Transverse colon (tissue), 4 donors: ENCODE results near the gene ICE2. TPM values are rescaled to one million over a fixed set of nuclear protein-coding genes. Genes with fewer than 3 reads are reported as not detected.

Source experiments
- DNase-seq: peaks from one replicate; pipeline ENCODE4 v3.0.0-alpha.2; 2019
- H3K27ac ChIP-seq, 4 donors: fragments of 200-600 bp; sonication (generic); 2 replicates each; pipeline ENCODE4 v1.5.1; 2016 to 2018; ENCODE audit warnings: inconsistent platforms in 4 of 4
- H3K27me3 ChIP-seq: fragments of 200-600 bp; sonication (generic); 2 replicates; pipeline ENCODE4 v1.5.1; 2017; ENCODE audit warnings: inconsistent platforms
- H3K36me3 ChIP-seq, 4 donors: fragments of 200-600 bp; sonication (generic); 2 replicates each; pipeline ENCODE4 v1.5.1; 2017 to 2019; ENCODE audit warnings: inconsistent platforms in 4 of 4
- H3K4me1 ChIP-seq, 4 donors: fragments of 200-600 bp; sonication (generic); 2 replicates each; pipeline ENCODE4 v1.5.1; 2017 to 2020; ENCODE audit warnings: inconsistent platforms in 4 of 4
- H3K4me3 ChIP-seq, 4 donors: fragments of 200-600 bp; sonication (generic); 1 replicate in 1 of 4; 2 replicates in 3 of 4; pipeline versions ENCODE4 v1.5.1 to v1.6.1; 2017 to 2019; ENCODE audit warnings: inconsistent platforms in 4 of 4
- H3K9me3 ChIP-seq, 2 donors: fragments of 200-600 bp; sonication (generic); 2 replicates each; pipeline ENCODE4 v1.5.1; 2017 to 2019; ENCODE audit warnings: inconsistent platforms in 2 of 2
- EP300 ChIP-seq: sonication (generic); formaldehyde crosslinking; IDR thresholded peaks from one replicate; pipeline ENCODE4 v1.6.1; 2017; ENCODE audit warnings: antibody characterized with exemption, low read depth
- POLR2A ChIP-seq: fragments of 450-650 bp; IDR thresholded peaks from one replicate; pipeline ENCODE4 v1.6.1; 2016; ENCODE audit warnings: antibody characterized with exemption, mild to moderate bottlenecking, moderate library complexity
- POLR2AphosphoS5 ChIP-seq, 3 donors: sonication (generic); formaldehyde crosslinking; IDR thresholded peaks; one replicate each; pipeline ENCODE4 v1.6.1; 2016; ENCODE audit warnings: antibody characterized with exemption in 3 of 3
- WGBS, 2 donors: methylation state at CpG; one replicate each; pipeline ENCODE4 v1.1.5; 2018; ENCODE audit warnings: low coverage in 1 of 2; 5-methylcytosine and 5-hydroxymethylcytosine counted together
- in situ Hi-C, 4 donors: fragments of 200-750 bp; cut with MboI; loops; one replicate each; pipeline versions ENCODE4 v1.15.0 to v1.15.1; 2017; ENCODE audit warnings: low sequenced_read_pairs in 3 of 4, low pct_ligation_motif_present in 1 of 4, low pct_unique_long_range_greater_than_20kb in 1 of 4
- intact Hi-C: fragments of 100-400 bp; cut with DNase I; formaldehyde crosslinking; loops from one replicate; pipeline ENCODE4 v1.15.1; 2023; ENCODE audit warnings: low total_unique reads
- total RNA-seq, 4 donors: library from RNA; depleted of rRNA; stranded (reverse); fragments of >200 nt; gene quantifications; one replicate each; pipeline ENCODE4 v1.1.0, GENCODE V29; 2016
- TF ChIP-seq, protein P1 (sequence below), 5 experiments: fragments of 200-600 bp in 3 of 5; fragments of 450-650 bp in 2 of 5; sonication (generic) in 3 of 5; IDR thresholded peaks; 1 replicate in 2 of 5; 2 replicates in 3 of 5; pipeline ENCODE4 v1.5.1; 2016 to 2017; ENCODE audit warnings: antibody characterized with exemption in 5 of 5, inconsistent platforms in 3 of 5, mild to moderate bottlenecking in 2 of 5, moderate library complexity in 1 of 5

ICE2 gene
- total RNA-seq, 4 donors from 2014 or later, result 14.6 to 83.4 (median 26.5) TPM

GRCh38 chr15:60476713-60477112 is 2.2 kb downstream of the ICE2 start:
- H3K9me3 ChIP-seq, result no peaks in the 10 kb centered on the region
- peaks cover 7 to 38% (median 32%) of the 10 kb centered on the region in 4 donors for H3K4me1 ChIP-seq
- H3K4me3 ChIP-seq, result no peak overlapping the region
- H3K36me3 ChIP-seq, result peaks cover 0 to 6% (median 0%) of the 10 kb centered on the region in 4 donors
- in situ Hi-C loops, result no loop called here
- no peak for TF ChIP-seq EP300
- TF ChIP-seq POLR2A, result no peak
- no peak for TF ChIP-seq POLR2AphosphoS5 (IDR thresholded peaks at IDR 0.05)
- TF ChIP-seq, protein P1, sequence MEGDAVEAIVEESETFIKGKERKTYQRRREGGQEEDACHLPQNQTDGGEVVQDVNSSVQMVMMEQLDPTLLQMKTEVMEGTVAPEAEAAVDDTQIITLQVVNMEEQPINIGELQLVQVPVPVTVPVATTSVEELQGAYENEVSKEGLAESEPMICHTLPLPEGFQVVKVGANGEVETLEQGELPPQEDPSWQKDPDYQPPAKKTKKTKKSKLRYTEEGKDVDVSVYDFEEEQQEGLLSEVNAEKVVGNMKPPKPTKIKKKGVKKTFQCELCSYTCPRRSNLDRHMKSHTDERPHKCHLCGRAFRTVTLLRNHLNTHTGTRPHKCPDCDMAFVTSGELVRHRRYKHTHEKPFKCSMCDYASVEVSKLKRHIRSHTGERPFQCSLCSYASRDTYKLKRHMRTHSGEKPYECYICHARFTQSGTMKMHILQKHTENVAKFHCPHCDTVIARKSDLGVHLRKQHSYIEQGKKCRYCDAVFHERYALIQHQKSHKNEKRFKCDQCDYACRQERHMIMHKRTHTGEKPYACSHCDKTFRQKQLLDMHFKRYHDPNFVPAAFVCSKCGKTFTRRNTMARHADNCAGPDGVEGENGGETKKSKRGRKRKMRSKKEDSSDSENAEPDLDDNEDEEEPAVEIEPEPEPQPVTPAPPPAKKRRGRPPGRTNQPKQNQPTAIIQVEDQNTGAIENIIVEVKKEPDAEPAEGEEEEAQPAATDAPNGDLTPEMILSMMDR (IDR thresholded peaks at IDR 0.05), result no peak
- DNase-seq, result no peak
- H3K27me3 ChIP-seq, result no peaks in the 10 kb centered on the region
- WGBS, 2 donors, result 44 to 63% methylated on average over 3 of the region's 3 CpGs
- no peak overlapping the region for H3K27ac ChIP-seq
- intact Hi-C loops, result no loop called here

DNA sequence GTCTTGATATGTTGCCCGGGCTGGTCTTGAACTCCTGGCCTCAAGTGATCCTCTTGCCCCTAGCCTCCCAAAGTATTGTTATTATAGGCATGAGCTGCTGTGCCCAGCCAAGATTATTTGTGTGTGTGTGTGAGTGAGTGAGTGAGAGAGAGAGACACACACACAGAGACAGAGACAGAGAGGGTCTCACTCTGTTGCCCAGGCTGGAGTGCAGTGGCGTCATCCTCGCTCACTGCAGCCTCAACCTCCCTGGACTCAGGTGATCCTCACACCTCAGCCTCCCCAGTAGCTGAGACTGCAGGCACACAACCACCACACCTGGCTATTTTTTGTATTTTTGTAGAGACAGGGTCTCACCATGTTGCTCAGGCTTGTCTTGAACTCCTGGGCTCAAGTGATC is 5.8 kb downstream of the ICE2 start:
- Histone ChIP-seq H3K27ac (no peak overlapping the region), H3K9me3 (no peaks in the 10 kb centered on the region), H3K36me3 (peaks cover 0 to 12% (median 1%) of the 10 kb centered on the region in 4 donors), H3K4me3 (no peak overlapping the region), H3K4me1 (peaks cover 7 to 19% (median 18%) of the 10 kb centered on the region in 4 donors), H3K27me3 (no peaks in the 10 kb centered on the region)
- TF ChIP-seq EP300, result no peak
- TF ChIP-seq, protein P1 (IDR thresholded peaks at IDR 0.05), result no peak
- in situ Hi-C loops (no loop called here), intact Hi-C loops (no loop called here)
- 96% methylated on average over 3 of the region's 3 CpGs; no CpG with 5 or more reads in 1 of the 2 donors for WGBS, 2 donors
- DNase-seq, result no peak

DNA sequence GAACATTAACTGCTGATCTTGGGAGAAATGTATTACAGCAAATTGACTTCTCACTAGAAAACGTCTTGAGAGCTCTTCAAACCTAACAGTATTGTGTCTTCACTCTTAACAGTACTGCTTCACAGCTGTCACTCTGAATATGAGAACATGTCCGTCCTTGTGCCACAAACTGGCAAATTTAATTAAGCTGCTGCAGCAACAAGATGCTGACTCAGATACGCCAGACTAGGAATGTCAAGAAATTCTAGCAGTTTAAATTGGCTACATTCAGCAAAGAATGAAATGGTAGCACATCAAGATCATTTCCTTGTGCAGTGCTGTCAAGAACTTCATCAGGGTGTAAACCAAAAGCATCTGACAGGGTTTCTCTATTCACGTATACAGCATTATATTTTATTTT is 7.6 kb downstream of the ICE2 start:
- Histone ChIP-seq H3K4me1 (peaks cover 0 to 4% (median under 1%) of the 10 kb centered on the region in 4 donors), H3K36me3 (peaks cover 0 to 24% (median 9%) of the 10 kb centered on the region in 4 donors), H3K4me3 (no peak overlapping the region), H3K27me3 (no peaks in the 10 kb centered on the region), H3K9me3 (no peaks in the 10 kb centered on the region), H3K27ac (no peak overlapping the region)
- DNase-seq, result no peak
- WGBS, 2 donors, result 90 to 94% methylated on average over 3 to 4 of the region's 4 CpGs
- in situ Hi-C loops (no loop called here), intact Hi-C loops (no loop called here)
- TF ChIP-seq, protein P1 (IDR thresholded peaks at IDR 0.05), result no peak
- TF ChIP-seq POLR2A, result no peak

- H3K9me3 ChIP-seq, result no peaks in the 10 kb centered on the region
- H3K36me3 ChIP-seq, result peaks cover 0 to 30% (median 14%) of the 10 kb centered on the region in 4 donors
- H3K27me3 ChIP-seq, result no peaks in the 10 kb centered on the region
- TF ChIP-seq POLR2AphosphoS5 (IDR thresholded peaks at IDR 0.05), result no peak
- TF ChIP-seq POLR2A, result no peak
- in situ Hi-C loops, result no loop called here
- H3K27ac ChIP-seq, result no peak overlapping the region
- no peak for DNase-seq
- no peak overlapping the region for H3K4me3 ChIP-seq
- intact Hi-C loops, result no loop called here
- peaks cover 0 to 4% (median 0%) of the 10 kb centered on the region in 4 donors for H3K4me1 ChIP-seq
These were observed 8.9 kb downstream of the ICE2 start for GRCh38 chr15:60469893-60470641.
